ENCODE results near the gene FAM200B. TPM values are rescaled to one million over a fixed set of nuclear protein-coding genes. Genes with fewer than 3 reads are reported as not detected.
A peak's percentile ranks its signal among the peaks of the same experiment; 100 is the strongest.
"Not testable (repeated sequence)": the region's sequence is repeated elsewhere in the genome, so short reads cannot be mapped to it uniquely, and the experiment has no call there.

Gene FAM200B
- total RNA-seq, 1 donor from 2014 or later: 28.5 TPM

DNA sequence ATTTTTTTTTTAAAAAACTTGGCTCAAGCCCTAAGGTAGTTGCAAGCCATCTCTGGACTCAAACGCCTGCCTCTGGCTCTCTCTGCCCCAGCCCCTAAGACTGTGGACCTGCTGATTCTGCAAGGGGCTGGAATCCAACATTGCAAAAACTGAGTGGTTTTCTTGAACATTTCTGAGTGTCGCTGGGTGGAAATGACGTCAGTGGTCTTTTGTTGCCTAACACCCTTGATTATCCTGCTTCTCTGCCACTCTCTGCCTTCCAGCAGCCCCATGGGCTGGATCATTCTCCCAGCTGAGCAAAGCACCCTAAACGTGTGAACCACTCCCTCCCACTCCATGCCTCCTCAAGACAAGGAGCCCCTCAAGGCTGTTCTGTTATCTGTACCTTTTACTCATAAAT lies 37.9 kb downstream of the FAM200B start:
- DNase-seq (ENCODE audit: low read depth): no peak
- H3K4me3 ChIP-seq (ENCODE audit: low read depth, low read length): no peak overlapping the region
- TF ChIP-seq, protein P1, sequence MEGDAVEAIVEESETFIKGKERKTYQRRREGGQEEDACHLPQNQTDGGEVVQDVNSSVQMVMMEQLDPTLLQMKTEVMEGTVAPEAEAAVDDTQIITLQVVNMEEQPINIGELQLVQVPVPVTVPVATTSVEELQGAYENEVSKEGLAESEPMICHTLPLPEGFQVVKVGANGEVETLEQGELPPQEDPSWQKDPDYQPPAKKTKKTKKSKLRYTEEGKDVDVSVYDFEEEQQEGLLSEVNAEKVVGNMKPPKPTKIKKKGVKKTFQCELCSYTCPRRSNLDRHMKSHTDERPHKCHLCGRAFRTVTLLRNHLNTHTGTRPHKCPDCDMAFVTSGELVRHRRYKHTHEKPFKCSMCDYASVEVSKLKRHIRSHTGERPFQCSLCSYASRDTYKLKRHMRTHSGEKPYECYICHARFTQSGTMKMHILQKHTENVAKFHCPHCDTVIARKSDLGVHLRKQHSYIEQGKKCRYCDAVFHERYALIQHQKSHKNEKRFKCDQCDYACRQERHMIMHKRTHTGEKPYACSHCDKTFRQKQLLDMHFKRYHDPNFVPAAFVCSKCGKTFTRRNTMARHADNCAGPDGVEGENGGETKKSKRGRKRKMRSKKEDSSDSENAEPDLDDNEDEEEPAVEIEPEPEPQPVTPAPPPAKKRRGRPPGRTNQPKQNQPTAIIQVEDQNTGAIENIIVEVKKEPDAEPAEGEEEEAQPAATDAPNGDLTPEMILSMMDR (conservative IDR thresholded peaks at IDR 0.05; ENCODE audit: low read depth, low read length): no peak

DNA sequence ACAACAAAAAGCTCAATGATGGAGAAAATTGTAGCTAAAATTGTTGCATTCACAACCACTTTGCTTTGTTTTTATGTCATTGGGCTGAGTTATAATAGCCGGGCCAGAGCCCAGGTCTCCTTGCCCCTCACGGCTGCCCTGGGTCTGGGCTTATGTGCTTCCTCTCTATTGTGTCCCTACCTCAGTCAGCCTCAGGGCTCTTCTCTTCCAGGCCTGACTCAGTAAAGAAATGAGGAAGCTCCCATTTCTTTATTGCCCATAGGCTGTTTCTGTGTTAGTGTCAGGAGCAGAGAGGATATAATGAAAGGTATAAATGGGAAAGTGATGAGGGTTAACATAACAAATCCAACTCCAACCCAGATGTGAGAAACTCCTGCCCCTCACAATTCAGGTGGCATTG lies 39.2 kb downstream of the FAM200B start:
- TF ChIP-seq, protein P1 (conservative IDR thresholded peaks at IDR 0.05; ENCODE audit: low read depth, low read length): no peak
- no peak overlapping the region for H3K4me3 ChIP-seq (ENCODE audit: low read depth, low read length)
- no peak for DNase-seq (ENCODE audit: low read depth)

DNA sequence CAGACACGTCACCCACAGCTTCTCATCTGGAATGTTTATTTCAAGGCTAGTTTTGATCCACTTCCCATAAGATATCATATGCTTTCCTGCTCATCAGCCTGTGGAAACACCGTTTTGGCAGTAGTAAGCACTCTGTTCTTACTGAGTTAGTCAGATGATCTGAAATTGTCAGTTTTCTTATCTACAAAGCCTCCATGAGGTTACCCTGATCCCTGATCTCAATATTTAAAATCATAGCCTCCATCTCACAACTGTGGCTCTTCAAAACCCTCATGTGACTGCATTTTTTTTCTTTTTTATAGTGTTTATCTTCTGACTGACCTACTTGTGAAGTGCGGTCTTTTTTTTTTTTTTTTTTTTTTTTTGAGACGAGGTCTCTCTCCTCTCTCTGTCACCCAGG lies 44.0 kb downstream of the FAM200B start:
- TF ChIP-seq, protein P1 (conservative IDR thresholded peaks at IDR 0.05; ENCODE audit: low read depth, low read length): no peak
- no peak overlapping the region for H3K4me3 ChIP-seq (ENCODE audit: low read depth, low read length)
- no peak for DNase-seq (ENCODE audit: low read depth)

DNA sequence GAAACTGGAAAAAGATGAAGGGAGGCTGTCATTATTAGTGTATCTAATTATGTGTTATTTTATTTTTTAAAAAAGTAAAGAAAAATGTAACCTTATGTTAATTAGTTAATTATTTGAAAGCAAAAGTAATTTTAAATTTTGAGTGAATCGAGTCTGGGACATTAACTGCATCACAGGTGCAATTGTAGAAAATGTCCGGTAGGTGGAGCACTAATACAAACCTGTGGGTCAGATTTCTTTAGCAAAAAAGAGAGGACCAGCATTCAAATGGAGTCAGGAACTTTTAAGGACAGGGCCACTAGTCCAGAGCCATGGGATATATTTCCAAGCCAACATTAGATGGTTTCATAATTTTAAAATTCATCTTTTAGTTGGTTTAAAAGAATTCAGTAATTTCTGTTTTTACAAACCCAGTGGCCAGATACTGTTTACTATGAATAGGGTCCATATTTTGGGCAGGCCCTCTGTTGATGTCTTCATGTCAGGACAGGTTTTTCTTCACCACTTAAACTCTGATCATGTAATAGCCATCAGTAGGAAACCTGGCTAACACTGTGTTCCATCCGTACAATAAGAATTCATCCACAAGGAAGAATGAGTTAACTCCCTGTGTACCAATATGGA lies 48.4 kb downstream of the FAM200B start:
- TF ChIP-seq, protein P1 (conservative IDR thresholded peaks at IDR 0.05; ENCODE audit: low read depth, low read length): peak; percentile 84
- DNase-seq (ENCODE audit: low read depth): no peak
- no peak overlapping the region for H3K4me3 ChIP-seq (ENCODE audit: low read depth, low read length)

DNA sequence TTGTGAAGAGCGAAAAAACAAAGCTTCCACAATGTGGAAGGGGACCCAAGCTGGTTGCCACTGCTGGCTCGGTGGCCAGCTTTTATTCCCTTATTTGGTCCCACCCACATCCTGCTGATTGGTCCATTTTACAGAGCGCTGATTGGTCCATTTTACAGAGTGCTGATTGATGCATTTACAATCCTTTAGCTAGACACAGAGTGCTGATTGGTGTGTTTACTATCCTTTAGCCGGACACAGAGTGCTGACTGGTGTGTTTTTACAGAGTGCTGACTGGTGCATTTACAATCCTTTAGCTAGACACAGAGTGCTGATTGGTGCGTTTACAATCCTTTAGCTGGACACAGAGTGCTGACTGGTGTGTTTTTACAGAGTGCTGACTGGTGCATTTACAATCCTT lies 51.4 kb downstream of the FAM200B start:
- H3K4me3 ChIP-seq (ENCODE audit: low read depth, low read length); DNase-seq (ENCODE audit: low read depth): not testable (repeated sequence)

DNA sequence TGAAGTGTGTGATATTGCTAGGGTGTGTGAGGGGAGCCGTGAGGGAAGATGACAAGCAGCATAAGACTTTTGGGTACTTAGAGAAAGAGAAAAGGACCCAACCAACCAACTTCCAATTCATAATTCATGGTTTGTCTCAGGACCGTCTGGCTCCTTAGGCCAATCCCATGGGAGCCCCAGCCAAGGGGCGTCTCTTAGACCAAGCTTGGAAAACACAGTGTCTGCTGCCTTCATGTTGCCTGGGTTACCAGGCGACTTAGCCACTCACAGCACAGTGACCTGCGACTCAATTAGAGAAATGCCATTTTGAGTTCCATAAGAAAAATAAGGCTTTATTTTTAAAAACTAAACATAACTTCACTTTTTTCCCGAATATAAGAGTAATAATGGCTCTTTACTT lies 53.9 kb downstream of the FAM200B start:
- TF ChIP-seq, protein P1 (conservative IDR thresholded peaks at IDR 0.05; ENCODE audit: low read depth, low read length): no peak
- no peak overlapping the region for H3K4me3 ChIP-seq (ENCODE audit: low read depth, low read length)
- no peak for DNase-seq (ENCODE audit: low read depth)

DNA sequence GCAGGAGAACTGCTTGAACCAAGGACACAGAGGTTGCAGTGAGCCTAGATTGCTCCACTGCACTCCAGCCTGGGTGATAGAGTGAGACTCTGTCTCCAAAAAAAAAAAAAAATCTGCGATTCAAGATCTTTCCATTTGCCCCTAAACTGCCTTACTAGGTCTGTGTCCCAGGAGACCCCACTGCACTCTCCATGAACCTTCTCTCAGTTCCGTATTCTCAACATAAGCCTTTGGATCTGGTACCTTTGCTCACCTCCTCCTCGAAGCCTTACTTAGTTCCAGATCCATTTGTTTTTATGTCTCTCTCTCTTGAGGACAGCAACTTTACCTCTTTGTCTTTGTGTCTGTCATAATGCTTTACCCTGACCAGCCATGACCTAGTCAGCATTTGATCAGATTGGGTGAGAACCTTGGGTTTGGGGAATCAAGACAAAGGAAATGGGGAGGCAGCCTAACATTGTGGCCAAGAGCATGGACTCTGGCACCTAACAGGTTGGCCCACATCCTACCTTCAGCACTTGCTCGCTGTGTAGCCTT lies 55.0 kb downstream of the FAM200B start:
- TF ChIP-seq, protein P1 (conservative IDR thresholded peaks at IDR 0.05; ENCODE audit: low read depth, low read length): no peak
- H3K4me3 ChIP-seq (ENCODE audit: low read depth, low read length): no peak overlapping the region
- DNase-seq (ENCODE audit: low read depth): no peak

All from epithelial cell of proximal tubule (primary cell).